HL-60/S4 treated with phorbol 12-myristate 13-acetate at 8.2 ng/mL for 4 days and 3 days (cell line): Measurements from ENCODE around the gene UCKL1.
"Not testable (repeated sequence)": the region's sequence is repeated elsewhere in the genome, so short reads cannot be mapped to it uniquely, and the experiment has no call there.

Source experiments
- in situ Hi-C: fragments of 300-500 bp; cut with MboI; formaldehyde crosslinking; loops from 2 replicates; pipeline ENCODE4 v1.15.0; 2022; ENCODE audit warnings: low sequenced_read_pairs

Gene UCKL1

GRCh38 chr20:63944078-63944941 is 11.9 kb downstream of the UCKL1 start:
- in situ Hi-C loops, result no loop called here

GRCh38 chr20:63943808-63944077 is 12.5 kb downstream of the UCKL1 start:
- in situ Hi-C loops, result no loop called here

- in situ Hi-C loops, result no loop called here
Observed at GRCh38 chr20:63942969-63943807, 13.0 kb downstream of the UCKL1 start.

- in situ Hi-C loops, result no loop called here
Observed at GRCh38 chr20:63942250-63942951, 13.8 kb downstream of the UCKL1 start.

- in situ Hi-C loops, result no loop called here
Observed at GRCh38 chr20:63941282-63942081, 14.7 kb downstream of the UCKL1 start.

- in situ Hi-C loops, result no loop called here
Observed at GRCh38 chr20:63940472-63941266, 15.5 kb downstream of the UCKL1 start.

GRCh38 chr20:63940071-63940471 is 16.1 kb downstream of the UCKL1 start:
- in situ Hi-C loops, result no loop called here

- in situ Hi-C loops, result no loop called here
Observed at GRCh38 chr20:63939061-63939935, 16.9 kb downstream of the UCKL1 start.

- in situ Hi-C loops, result no loop called here
Observed at GRCh38 chr20:63937596-63937995, 18.6 kb downstream of the UCKL1 start.

GRCh38 chr20:63935447-63935846 is 20.8 kb downstream of the UCKL1 start:
- in situ Hi-C loops, result no loop called here

GRCh38 chr20:63934271-63935068 is 21.7 kb downstream of the UCKL1 start:
- in situ Hi-C loops, result no loop called here

- in situ Hi-C loops, result no loop called here
Observed at GRCh38 chr20:63933646-63934045, 22.6 kb downstream of the UCKL1 start.

GRCh38 chr20:63932606-63933160 is 23.5 kb downstream of the UCKL1 start:
- in situ Hi-C loops, result no loop called here

GRCh38 chr20:63931735-63932134 is 24.5 kb downstream of the UCKL1 start:
- in situ Hi-C loops, result no loop called here

- in situ Hi-C loops, result no loop called here
Observed at GRCh38 chr20:63930971-63931553, 25.2 kb downstream of the UCKL1 start.

GRCh38 chr20:63929473-63929883 is 26.7 kb downstream of the UCKL1 start:
- in situ Hi-C loops, result not testable (repeated sequence)

- in situ Hi-C loops, result no loop called here
Observed at GRCh38 chr20:63929071-63929470, 27.1 kb downstream of the UCKL1 start.
